Stimulated activated CD8-positive, alpha-beta memory T cell treated with anti-CD3 and anti-CD28 coated beads, Interleukin-4, amount 100 ng/mL, for 24 hours (primary cell): Measurements from ENCODE around the gene CTBP2.
"Not testable (repeated sequence)": the region's sequence is repeated elsewhere in the genome, so short reads cannot be mapped to it uniquely, and the experiment has no call there.

Source experiments
- DNase-seq: peaks from one replicate; pipeline ENCODE4 v3.0.0-alpha.2; 2020; ENCODE audit warnings: low read depth

CTBP2 gene

GRCh38 chr10:125063256-125063925, 97.0 kb downstream of the CTBP2 start:
- no peak for DNase-seq

GRCh38 chr10:125062914-125063230, 97.5 kb downstream of the CTBP2 start:
- no peak for DNase-seq

- no peak for DNase-seq
Observed at GRCh38 chr10:125062227-125062913, 98.0 kb downstream of the CTBP2 start.

- DNase-seq, result no peak
Observed at GRCh38 chr10:125061557-125062226, 98.7 kb downstream of the CTBP2 start.

GRCh38 chr10:125060826-125061556, 99.4 kb downstream of the CTBP2 start:
- DNase-seq, result peak; percentile 33

- DNase-seq, result no peak
Observed at GRCh38 chr10:125060482-125060825, 99.9 kb downstream of the CTBP2 start.

GRCh38 chr10:125060026-125060425, 100.3 kb downstream of the CTBP2 start:
- DNase-seq, result no peak

GRCh38 chr10:125059348-125059747, 101.0 kb downstream of the CTBP2 start:
- DNase-seq, result not testable (repeated sequence)

GRCh38 chr10:125057158-125058001, 103.0 kb downstream of the CTBP2 start:
- DNase-seq, result no peak

- DNase-seq, result no peak
Observed at GRCh38 chr10:125056161-125057132, 103.9 kb downstream of the CTBP2 start.

- no peak for DNase-seq
Observed at GRCh38 chr10:125055446-125055845, 104.9 kb downstream of the CTBP2 start.

- no peak for DNase-seq
Observed at GRCh38 chr10:125054669-125055268, 105.6 kb downstream of the CTBP2 start.

- no peak for DNase-seq
Observed at GRCh38 chr10:125054216-125054615, 106.1 kb downstream of the CTBP2 start.

- DNase-seq, result no peak
Observed at GRCh38 chr10:125052146-125052545, 108.2 kb downstream of the CTBP2 start.

GRCh38 chr10:125050383-125050782, 110.0 kb downstream of the CTBP2 start:
- no peak for DNase-seq

GRCh38 chr10:125049216-125049881, 111.0 kb downstream of the CTBP2 start:
- DNase-seq, result no peak

- DNase-seq, result peak; percentile 49
Observed at GRCh38 chr10:125048094-125048864, 112.1 kb downstream of the CTBP2 start.

GRCh38 chr10:125043841-125044658, 116.3 kb downstream of the CTBP2 start:
- no peak for DNase-seq
